ENCODE results near the gene TMOD3. TPM values are rescaled to one million over a fixed set of nuclear protein-coding genes. Genes with fewer than 3 reads are reported as not detected.

TMOD3 gene
- total RNA-seq, 6 experiments from 2014 or later: 56.4 to 68.8 (median 59.9) TPM

DNA sequence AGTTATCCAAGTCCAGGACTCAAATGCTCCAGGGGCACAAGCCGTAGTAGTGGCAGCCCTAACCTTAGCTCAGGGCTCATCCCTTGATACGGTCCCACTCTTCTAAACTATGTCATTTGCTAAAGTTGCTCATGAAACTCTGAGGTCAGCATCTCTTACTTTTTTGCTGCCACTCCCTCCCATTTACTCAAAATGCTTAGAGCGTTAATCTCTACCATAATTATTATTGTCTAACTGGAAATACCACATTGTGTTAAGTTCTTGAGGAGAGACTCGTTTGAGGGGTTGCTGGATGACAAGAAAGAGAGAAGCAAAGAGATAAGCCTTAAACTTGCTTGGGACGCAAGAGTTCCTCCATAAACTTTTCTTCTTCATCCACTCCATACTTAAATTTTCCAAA, 26.9 kb upstream of the TMOD3 start:
- no peak overlapping the region for H3K27ac Mint-ChIP-seq
- no peak for TF ChIP-seq CTCF (IDR thresholded peaks at IDR 0.05)
- H3K4me1 Mint-ChIP-seq (ENCODE audit: low read depth): peaks cover 15% of the 10 kb centered on the region
- no peaks in the 10 kb centered on the region; the same call in 1 of the 2 replicates for H3K36me3 Mint-ChIP-seq (ENCODE audit: low read depth)
- no peak overlapping the region for H3K4me3 Mint-ChIP-seq
- H3K27me3 Mint-ChIP-seq (ENCODE audit: insufficient read depth): peaks cover 2% of the 10 kb centered on the region; the same call in 1 of the 2 replicates
- no peak for DNase-seq
- H3K9me3 Mint-ChIP-seq: no peaks in the 10 kb centered on the region

DNA sequence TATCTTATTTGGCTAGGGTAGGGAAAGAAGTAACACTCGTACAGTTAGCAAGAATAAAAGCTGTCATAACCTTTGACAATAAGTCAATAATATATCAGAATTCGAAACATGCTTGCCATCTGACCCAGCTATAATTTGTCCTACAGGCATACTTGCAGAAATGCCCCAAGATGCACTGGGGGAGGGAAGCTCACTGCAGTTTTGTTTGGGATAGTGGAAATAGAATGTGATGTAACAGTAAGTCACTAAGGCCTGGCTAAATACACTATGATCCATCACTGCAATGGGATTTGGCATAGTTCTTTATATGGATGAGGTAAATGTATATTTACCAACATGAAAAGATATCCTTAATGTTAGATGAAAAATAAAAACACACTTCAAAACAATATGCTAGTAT, 25.5 kb upstream of the TMOD3 start:
- Mint-ChIP-seq H3K4me3 (no peak overlapping the region), H3K9me3 (no peaks in the 10 kb centered on the region), H3K27ac (no peak overlapping the region), H3K36me3 (ENCODE audit: low read depth) (no peaks in the 10 kb centered on the region; the same call in 1 of the 2 replicates), H3K4me1 (ENCODE audit: low read depth) (peaks cover 6% of the 10 kb centered on the region; the same call in 1 of the 2 replicates), H3K27me3 (ENCODE audit: insufficient read depth) (no peaks in the 10 kb centered on the region)
- no peak for DNase-seq
- TF ChIP-seq CTCF (IDR thresholded peaks at IDR 0.05): no peak

- no peak overlapping the region for H3K27ac Mint-ChIP-seq
- H3K9me3 Mint-ChIP-seq: no peaks in the 10 kb centered on the region
- H3K4me1 Mint-ChIP-seq (ENCODE audit: low read depth): peaks cover 6% of the 10 kb centered on the region; the same call in 1 of the 2 replicates
- DNase-seq: no peak
- no peaks in the 10 kb centered on the region for H3K27me3 Mint-ChIP-seq (ENCODE audit: insufficient read depth)
- H3K4me3 Mint-ChIP-seq: no peak overlapping the region
- no peak for TF ChIP-seq CTCF (IDR thresholded peaks at IDR 0.05)
- H3K36me3 Mint-ChIP-seq (ENCODE audit: low read depth): no peaks in the 10 kb centered on the region; the same call in 1 of the 2 replicates
Observed at GRCh38 chr15:51806123-51806522, 23.3 kb upstream of the TMOD3 start.

DNA sequence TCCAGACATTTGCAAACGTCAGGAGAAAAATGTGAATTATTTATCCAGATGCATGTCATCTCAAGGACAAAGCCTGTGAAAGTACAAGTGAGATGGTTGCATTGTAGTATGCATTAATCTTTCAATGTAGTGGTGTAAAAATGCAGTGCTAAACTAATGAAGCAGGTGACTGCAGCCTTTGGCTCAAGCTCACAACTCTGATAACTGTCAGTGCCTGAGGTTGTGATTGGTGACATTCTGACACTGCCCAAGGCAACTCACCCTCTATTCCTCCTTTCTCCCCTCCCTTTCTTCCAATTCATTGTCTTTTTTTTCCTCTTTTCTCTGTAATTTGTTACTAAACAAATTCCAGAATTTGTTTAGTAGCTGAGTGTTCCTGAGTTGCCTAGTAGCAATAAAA, 20.0 kb upstream of the TMOD3 start:
- no peak overlapping the region for H3K27ac Mint-ChIP-seq
- no peaks in the 10 kb centered on the region; the same call in 1 of the 2 replicates for H3K36me3 Mint-ChIP-seq (ENCODE audit: low read depth)
- H3K27me3 Mint-ChIP-seq (ENCODE audit: insufficient read depth): no peaks in the 10 kb centered on the region
- no peak for DNase-seq
- no peaks in the 10 kb centered on the region for H3K9me3 Mint-ChIP-seq
- H3K4me1 Mint-ChIP-seq (ENCODE audit: low read depth): 0 out of 2 replicates have a peak, but pooled peaks cover 6% of the 10 kb centered on the region
- no peak for TF ChIP-seq CTCF (IDR thresholded peaks at IDR 0.05)
- no peak overlapping the region for H3K4me3 Mint-ChIP-seq

DNA sequence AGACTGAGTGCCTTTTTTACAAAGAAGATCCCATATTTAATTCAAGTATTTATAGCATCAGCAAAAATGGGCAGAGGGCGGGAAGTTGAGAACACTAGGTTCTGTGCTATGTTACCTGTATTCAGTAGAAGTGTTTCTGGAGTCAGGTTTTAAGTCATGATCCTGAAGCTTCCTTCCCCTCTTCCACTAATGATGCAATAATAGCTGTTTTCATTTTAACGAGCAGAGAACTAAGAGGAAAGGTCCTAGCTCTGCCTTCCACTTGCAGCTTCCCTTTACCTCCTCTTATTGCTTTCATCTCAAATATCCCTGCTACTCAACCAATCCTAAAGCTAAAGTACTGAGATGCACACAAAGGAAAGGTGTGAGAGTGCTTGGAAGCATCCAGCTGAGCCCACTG, 16.9 kb upstream of the TMOD3 start:
- H3K36me3 Mint-ChIP-seq (ENCODE audit: low read depth): no peaks in the 10 kb centered on the region
- no peak overlapping the region for H3K27ac Mint-ChIP-seq

More for the DNA sequence above, 16.9 kb upstream of the TMOD3 start:
- Mint-ChIP-seq H3K4me1 (ENCODE audit: low read depth) (peaks cover 6% of the 10 kb centered on the region), H3K9me3 (no peaks in the 10 kb centered on the region), H3K27me3 (ENCODE audit: insufficient read depth) (no peaks in the 10 kb centered on the region), H3K4me3 (no peak overlapping the region)
- TF ChIP-seq CTCF (IDR thresholded peaks at IDR 0.05): no peak
- no peak for DNase-seq
